NCI-H1930 (cell line): ENCODE data around the gene GPR55.
"Not testable (repeated sequence)": the region's sequence is repeated elsewhere in the genome, so short reads cannot be mapped to it uniquely, and the experiment has no call there.

Experiments
- DNase-seq, 2 experiments: peaks; one replicate each; lab custom pipeline; 2025; lab: John Stamatoyannopoulos, UW

Gene GPR55

GRCh38 chr2:230950874-230951339 lies 25.9 kb upstream of the GPR55 start:
- DNase-seq, result no peak

GRCh38 chr2:230949966-230950873 lies 25.2 kb upstream of the GPR55 start:
- DNase-seq, result no peak

GRCh38 chr2:230947908-230948365 lies 22.9 kb upstream of the GPR55 start:
- no peak for DNase-seq

- DNase-seq, result no peak
Measured at GRCh38 chr2:230947235-230947576, 22.2 kb upstream of the GPR55 start.

- no peak for DNase-seq
Measured at GRCh38 chr2:230946429-230947234, 21.6 kb upstream of the GPR55 start.

- no peak for DNase-seq
Measured at GRCh38 chr2:230944757-230945372, 19.8 kb upstream of the GPR55 start.

GRCh38 chr2:230944123-230944653 lies 19.1 kb upstream of the GPR55 start:
- no peak for DNase-seq

GRCh38 chr2:230942920-230943896 lies 18.2 kb upstream of the GPR55 start:
- DNase-seq, result no peak

- DNase-seq, result no peak
Measured at GRCh38 chr2:230942371-230942770, 17.3 kb upstream of the GPR55 start.

- no peak for DNase-seq
Measured at GRCh38 chr2:230941202-230942180, 16.4 kb upstream of the GPR55 start.

- DNase-seq, result no peak
Measured at GRCh38 chr2:230940471-230940815, 15.4 kb upstream of the GPR55 start.

GRCh38 chr2:230939691-230940470 lies 14.8 kb upstream of the GPR55 start:
- no peak for DNase-seq

GRCh38 chr2:230939066-230939591 lies 14.1 kb upstream of the GPR55 start:
- DNase-seq, result no peak

GRCh38 chr2:230938516-230939065 lies 13.5 kb upstream of the GPR55 start:
- no peak for DNase-seq

GRCh38 chr2:230938098-230938497 lies 13.1 kb upstream of the GPR55 start:
- DNase-seq, result no peak

- DNase-seq, result no peak
Measured at GRCh38 chr2:230937362-230937761, 12.3 kb upstream of the GPR55 start.

- not testable (repeated sequence) for DNase-seq
Measured at GRCh38 chr2:230936243-230936642, 11.2 kb upstream of the GPR55 start.

GRCh38 chr2:230935130-230935430 lies 10.0 kb upstream of the GPR55 start:
- no peak for DNase-seq
